Calu3 (cell line): Measurements from ENCODE around the gene HIGD1C. TPM values are rescaled to one million over a fixed set of nuclear protein-coding genes. Genes with fewer than 3 reads are reported as not detected.
"Not testable (repeated sequence)": the region's sequence is repeated elsewhere in the genome, so short reads cannot be mapped to it uniquely, and the experiment has no call there.

Experiments used
- BruUV-seq: library from RNA; stranded (reverse); fragments of 400-500 nt; replicated peaks from 2 replicates; lab custom pipeline; 2021; lab: Mats Ljungman, UMichigan
- CTCF ChIA-PET: fragments of 300-600 bp; sonication (Branson Sonifier 250); formaldehyde crosslinking; loops from one replicate; lab custom pipeline; 2022; ENCODE audit warnings: antibody characterized with exemption; lab: Charles Lee
- DNase-seq: peaks from one replicate; pipeline ENCODE4 v3.0.0; 2022
- H3K27ac Mint-ChIP-seq: one replicate; pipeline ENCODE4 v1.8.0; 2022; ENCODE audit warnings: mixed read lengths; ENCODE audit not compliant: unreplicated experiment
- H3K27me3 Mint-ChIP-seq: one replicate; pipeline ENCODE4 v1.8.0; 2022; ENCODE audit warnings: mixed read lengths; ENCODE audit not compliant: unreplicated experiment
- H3K36me3 Mint-ChIP-seq: one replicate; pipeline ENCODE4 v1.8.0; 2022; ENCODE audit warnings: mild to moderate bottlenecking, moderate library complexity, mixed read lengths; ENCODE audit not compliant: insufficient read depth, unreplicated experiment
- H3K4me1 Mint-ChIP-seq: one replicate; pipeline ENCODE4 v1.8.0; 2022; ENCODE audit warnings: mild to moderate bottlenecking, low read depth, mixed read lengths; ENCODE audit not compliant: unreplicated experiment
- H3K4me3 Mint-ChIP-seq: one replicate; pipeline ENCODE4 v1.8.0; 2022; ENCODE audit warnings: mild to moderate bottlenecking, low read depth, moderate library complexity, mixed read lengths; ENCODE audit not compliant: unreplicated experiment
- H3K9me3 Mint-ChIP-seq: one replicate; pipeline ENCODE4 v1.8.0; 2022; ENCODE audit warnings: low read depth, mixed read lengths; ENCODE audit not compliant: unreplicated experiment
- intact Hi-C: fragments of 100-400 bp; cut with micrococcal nuclease; formaldehyde crosslinking; loops from one replicate; pipeline ENCODE4 v1.10.0; 2022; ENCODE audit not compliant: unreplicated experiment
- total RNA-seq: library from RNA; stranded (reverse); gene quantifications from 2 replicates; pipeline ENCODE4 v1.2.3, GENCODE V29; 2022
- TF ChIP-seq, protein P1 (sequence below): fragments of 200-600 bp; IDR thresholded peaks from one replicate; pipeline ENCODE4 v1.8.0; 2022; ENCODE audit warnings: antibody characterized with exemption; ENCODE audit not compliant: unreplicated experiment

Gene HIGD1C
- total RNA-seq, 1 experiment from 2014 or later = not detected

- Mint-ChIP-seq H3K27me3 (no peaks in the 10 kb centered on the region), H3K36me3 (no peaks in the 10 kb centered on the region), H3K9me3 (no peaks in the 10 kb centered on the region), H3K4me3 (no peak overlapping the region), H3K4me1 (no peaks in the 10 kb centered on the region), H3K27ac (no peak overlapping the region)
- no TSS peak for BruUV-seq
- CTCF ChIA-PET = no interaction called here
- TF ChIP-seq, protein P1, sequence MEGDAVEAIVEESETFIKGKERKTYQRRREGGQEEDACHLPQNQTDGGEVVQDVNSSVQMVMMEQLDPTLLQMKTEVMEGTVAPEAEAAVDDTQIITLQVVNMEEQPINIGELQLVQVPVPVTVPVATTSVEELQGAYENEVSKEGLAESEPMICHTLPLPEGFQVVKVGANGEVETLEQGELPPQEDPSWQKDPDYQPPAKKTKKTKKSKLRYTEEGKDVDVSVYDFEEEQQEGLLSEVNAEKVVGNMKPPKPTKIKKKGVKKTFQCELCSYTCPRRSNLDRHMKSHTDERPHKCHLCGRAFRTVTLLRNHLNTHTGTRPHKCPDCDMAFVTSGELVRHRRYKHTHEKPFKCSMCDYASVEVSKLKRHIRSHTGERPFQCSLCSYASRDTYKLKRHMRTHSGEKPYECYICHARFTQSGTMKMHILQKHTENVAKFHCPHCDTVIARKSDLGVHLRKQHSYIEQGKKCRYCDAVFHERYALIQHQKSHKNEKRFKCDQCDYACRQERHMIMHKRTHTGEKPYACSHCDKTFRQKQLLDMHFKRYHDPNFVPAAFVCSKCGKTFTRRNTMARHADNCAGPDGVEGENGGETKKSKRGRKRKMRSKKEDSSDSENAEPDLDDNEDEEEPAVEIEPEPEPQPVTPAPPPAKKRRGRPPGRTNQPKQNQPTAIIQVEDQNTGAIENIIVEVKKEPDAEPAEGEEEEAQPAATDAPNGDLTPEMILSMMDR = no peak
- DNase-seq = no peak
- intact Hi-C loops = no loop called here
Observed at GRCh38 chr12:50953047-50953446, 703 bp downstream of the HIGD1C start.

- CTCF ChIA-PET, intact Hi-C loops, DNase-seq, H3K36me3 Mint-ChIP-seq, H3K4me1 Mint-ChIP-seq, H3K27ac Mint-ChIP-seq, H3K9me3 Mint-ChIP-seq, H3K4me3 Mint-ChIP-seq, H3K27me3 Mint-ChIP-seq, BruUV-seq: not testable (repeated sequence)
Observed at GRCh38 chr12:50954789-50955188, 2.4 kb downstream of the HIGD1C start.

GRCh38 chr12:50955288-50955687 is 2.9 kb downstream of the HIGD1C start:
- BruUV-seq = no TSS peak
- intact Hi-C loops = no loop called here
- Mint-ChIP-seq H3K4me3 (no peak overlapping the region), H3K27ac (no peak overlapping the region), H3K36me3 (no peaks in the 10 kb centered on the region), H3K4me1 (no peaks in the 10 kb centered on the region), H3K27me3 (no peaks in the 10 kb centered on the region), H3K9me3 (no peaks in the 10 kb centered on the region)
- no peak for DNase-seq
- TF ChIP-seq, protein P1 = no peak
- CTCF ChIA-PET = no interaction called here

DNA sequence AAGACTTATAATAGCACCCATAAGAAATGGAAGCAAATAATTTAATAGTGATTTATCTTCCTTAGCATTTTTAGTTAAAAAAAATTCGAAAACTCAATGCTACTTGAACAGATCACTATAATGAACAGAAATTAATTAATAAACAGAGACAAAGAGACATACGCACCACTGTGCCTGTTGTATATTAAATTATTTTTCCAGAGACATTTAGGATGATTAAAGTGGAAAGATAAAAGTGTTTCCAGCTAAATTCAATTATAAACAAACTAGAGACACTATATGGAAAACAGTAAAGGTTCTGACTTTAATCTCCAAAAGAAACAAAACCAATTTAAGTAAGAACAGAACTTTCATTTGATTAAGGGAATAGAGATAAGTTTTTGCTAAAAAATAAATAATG is 3.4 kb downstream of the HIGD1C start:
- intact Hi-C loops = no loop called here
- no peaks in the 10 kb centered on the region for H3K27me3 Mint-ChIP-seq
- CTCF ChIA-PET = no interaction called here
- TF ChIP-seq, protein P1 = no peak
- no TSS peak for BruUV-seq
- DNase-seq = no peak
- H3K27ac Mint-ChIP-seq = no peak overlapping the region
- H3K4me1 Mint-ChIP-seq = no peaks in the 10 kb centered on the region
- no peaks in the 10 kb centered on the region for H3K36me3 Mint-ChIP-seq
- no peaks in the 10 kb centered on the region for H3K9me3 Mint-ChIP-seq
- no peak overlapping the region for H3K4me3 Mint-ChIP-seq

GRCh38 chr12:50960130-50960529 is 7.8 kb downstream of the HIGD1C start:
- CTCF ChIA-PET = no interaction called here
- H3K27ac Mint-ChIP-seq = no peak overlapping the region
- intact Hi-C loops = no loop called here
- no peaks in the 10 kb centered on the region for H3K4me1 Mint-ChIP-seq
- TF ChIP-seq, protein P1 = no peak
- DNase-seq = no peak
- H3K4me3 Mint-ChIP-seq = no peak overlapping the region
- H3K27me3 Mint-ChIP-seq = no peaks in the 10 kb centered on the region
- no TSS peak for BruUV-seq
- H3K36me3 Mint-ChIP-seq = no peaks in the 10 kb centered on the region
- no peaks in the 10 kb centered on the region for H3K9me3 Mint-ChIP-seq
